GM19452 (cell line): ENCODE results near the gene WASHC2C.
"Not testable (repeated sequence)": the region's sequence is repeated elsewhere in the genome, so short reads cannot be mapped to it uniquely, and the experiment has no call there.

ENCODE experiments used
- ATAC-seq: cut with Tn5 transposase; IDR thresholded peaks from one replicate; pipeline ENCODE4 v1.9.1; 2021; ENCODE audit not compliant: unreplicated experiment

WASHC2C gene, protein sequence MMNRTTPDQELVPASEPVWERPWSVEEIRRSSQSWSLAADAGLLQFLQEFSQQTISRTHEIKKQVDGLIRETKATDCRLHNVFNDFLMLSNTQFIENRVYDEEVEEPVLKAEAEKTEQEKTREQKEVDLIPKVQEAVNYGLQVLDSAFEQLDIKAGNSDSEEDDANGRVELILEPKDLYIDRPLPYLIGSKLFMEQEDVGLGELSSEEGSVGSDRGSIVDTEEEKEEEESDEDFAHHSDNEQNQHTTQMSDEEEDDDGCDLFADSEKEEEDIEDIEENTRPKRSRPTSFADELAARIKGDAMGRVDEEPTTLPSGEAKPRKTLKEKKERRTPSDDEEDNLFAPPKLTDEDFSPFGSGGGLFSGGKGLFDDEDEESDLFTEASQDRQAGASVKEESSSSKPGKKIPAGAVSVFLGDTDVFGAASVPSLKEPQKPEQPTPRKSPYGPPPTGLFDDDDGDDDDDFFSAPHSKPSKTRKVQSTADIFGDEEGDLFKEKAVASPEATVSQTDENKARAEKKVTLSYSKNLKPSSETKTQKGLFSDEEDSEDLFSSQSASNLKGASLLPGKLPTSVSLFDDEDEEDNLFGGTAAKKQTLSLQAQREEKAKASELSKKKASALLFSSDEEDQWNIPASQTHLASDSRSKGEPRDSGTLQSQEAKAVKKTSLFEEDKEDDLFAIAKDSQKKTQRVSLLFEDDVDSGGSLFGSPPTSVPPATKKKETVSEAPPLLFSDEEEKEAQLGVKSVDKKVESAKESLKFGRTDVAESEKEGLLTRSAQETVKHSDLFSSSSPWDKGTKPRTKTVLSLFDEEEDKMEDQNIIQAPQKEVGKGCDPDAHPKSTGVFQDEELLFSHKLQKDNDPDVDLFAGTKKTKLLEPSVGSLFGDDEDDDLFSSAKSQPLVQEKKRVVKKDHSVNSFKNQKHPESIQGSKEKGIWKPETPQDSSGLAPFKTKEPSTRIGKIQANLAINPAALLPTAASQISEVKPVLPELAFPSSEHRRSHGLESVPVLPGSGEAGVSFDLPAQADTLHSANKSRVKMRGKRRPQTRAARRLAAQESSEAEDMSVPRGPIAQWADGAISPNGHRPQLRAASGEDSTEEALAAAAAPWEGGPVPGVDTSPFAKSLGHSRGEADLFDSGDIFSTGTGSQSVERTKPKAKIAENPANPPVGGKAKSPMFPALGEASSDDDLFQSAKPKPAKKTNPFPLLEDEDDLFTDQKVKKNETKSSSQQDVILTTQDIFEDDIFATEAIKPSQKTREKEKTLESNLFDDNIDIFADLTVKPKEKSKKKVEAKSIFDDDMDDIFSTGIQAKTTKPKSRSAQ (N-terminal part only)

DNA sequence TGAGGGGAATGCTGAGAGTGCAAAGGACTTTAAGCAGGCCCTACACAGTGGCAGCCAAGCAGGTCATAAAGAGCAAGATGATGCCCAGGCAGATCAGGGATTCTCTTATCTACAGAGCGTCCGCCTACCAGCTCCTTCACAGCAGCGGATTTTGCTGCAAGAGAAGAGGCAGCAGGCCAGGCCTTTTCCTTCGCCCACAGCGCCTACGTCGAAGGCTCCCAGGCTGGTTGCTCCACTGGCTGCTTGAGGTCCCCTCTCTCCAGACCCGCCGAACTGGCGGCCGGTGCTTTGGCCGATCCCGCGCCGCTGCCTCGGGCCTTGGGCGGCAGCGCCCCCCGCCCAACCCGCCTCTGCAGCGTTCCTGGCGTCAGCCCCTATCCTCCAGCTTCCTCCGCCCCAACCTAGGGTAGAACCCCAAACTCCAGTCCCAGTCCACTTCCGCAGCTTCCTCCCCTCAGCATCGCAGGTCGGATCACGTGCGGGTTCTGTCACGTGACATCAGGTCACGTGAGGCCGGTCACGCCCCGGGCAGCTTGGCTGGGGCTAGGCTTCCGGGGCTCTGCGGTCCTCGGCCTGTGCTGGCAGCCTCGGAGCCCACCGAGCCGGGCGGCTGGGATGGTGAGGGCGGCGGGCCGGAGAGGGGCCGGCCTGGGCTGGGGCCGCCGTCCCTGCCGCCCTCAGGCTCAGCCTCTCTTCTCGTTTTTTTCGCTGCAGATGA, at the start of gene WASHC2C:
TSS of gene WASHC2C (plus strand) at position 564 of the 718 bp plus-strand sequence. CDS start at position 616, 52 bp downstream.
- peak; percentile 95 for ATAC-seq

DNA sequence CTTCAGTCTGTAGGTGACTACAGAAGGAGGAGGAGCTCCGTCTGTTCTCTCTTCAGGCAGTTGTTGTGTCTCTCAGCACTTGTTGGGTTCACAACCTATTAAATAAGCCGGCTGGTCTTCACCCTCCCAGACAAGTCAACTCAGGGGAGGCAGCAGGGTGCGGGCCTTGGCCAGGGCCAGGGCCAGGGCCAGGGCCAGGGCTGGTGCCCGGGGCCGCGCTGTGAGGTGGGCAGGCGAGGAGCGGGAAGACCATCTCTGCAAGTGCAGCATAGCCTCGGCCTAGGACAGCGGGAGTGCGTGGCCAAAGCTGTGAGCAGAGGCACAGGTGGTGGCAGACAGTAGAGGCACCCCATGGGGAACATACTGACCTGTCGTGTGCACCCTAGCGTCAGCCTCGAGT, 48.6 kb upstream of the WASHC2C start:
- ATAC-seq: not testable (repeated sequence)

DNA sequence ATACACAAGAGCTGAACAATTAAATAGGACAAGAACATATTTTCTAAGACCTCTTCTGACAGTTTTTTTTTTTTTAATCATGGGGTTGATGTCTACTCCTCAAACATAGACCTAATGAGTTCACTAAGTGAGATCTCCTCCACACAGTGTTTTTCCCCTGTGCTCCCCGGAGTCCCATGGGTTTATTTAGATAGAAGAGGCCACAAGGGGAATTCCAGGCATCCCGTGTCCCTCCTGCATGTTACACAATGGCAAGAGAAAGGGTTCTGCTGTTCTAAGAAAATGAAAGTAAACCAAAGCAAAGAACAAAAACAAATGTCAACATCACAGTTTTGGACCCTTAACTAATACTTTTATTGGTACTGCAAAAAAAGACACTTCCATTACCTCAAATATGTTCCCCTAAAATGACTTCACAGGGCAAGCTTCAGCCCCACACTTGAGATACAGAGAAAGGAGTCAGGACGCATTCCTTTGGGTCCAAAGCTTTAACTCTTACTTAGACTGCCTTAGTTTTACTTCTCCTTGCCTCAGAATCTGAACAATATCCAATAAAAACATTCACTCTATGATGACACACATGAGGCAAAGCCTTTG, 16.8 kb upstream of the WASHC2C start:
- peak; percentile 89 for ATAC-seq

DNA sequence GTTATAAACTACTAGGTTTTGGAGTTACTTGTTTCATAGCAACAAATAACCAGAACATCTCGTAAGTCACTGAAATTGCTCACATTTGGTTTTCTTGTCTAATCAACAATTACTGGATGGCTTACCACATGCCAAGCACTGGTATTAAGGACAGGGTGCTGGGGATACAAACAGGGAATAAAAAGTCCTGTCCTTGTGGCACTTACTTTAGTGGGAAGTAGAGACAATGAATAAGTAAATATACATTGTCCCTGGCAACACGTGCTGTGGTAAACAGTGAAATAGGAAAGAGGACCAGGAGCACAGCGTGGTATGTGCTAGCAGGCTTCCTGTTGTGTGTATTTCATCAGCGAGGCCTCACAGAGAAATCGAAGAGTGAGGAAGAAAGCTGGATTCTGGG, 15.8 kb upstream of the WASHC2C start:
- ATAC-seq: not testable (repeated sequence)

DNA sequence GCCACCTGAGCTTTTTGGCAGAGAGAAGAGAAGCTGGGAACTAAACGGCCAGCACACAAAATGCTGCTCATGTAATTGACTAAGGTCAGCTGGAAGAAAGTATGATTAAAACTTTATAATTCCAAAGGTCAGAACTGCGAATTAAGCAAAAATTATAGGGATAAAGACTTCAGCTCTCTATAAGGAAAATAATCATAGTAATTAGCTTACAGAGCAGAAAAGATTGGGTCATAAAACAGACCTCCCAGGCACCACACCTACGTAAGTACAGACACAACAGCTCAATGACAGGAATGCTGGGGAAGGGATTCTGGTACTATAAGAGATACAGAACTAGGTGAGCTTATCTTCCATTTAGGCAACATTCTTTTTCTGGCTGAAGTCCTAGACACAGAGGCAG, 10.0 kb upstream of the WASHC2C start:
- ATAC-seq: not testable (repeated sequence)

DNA sequence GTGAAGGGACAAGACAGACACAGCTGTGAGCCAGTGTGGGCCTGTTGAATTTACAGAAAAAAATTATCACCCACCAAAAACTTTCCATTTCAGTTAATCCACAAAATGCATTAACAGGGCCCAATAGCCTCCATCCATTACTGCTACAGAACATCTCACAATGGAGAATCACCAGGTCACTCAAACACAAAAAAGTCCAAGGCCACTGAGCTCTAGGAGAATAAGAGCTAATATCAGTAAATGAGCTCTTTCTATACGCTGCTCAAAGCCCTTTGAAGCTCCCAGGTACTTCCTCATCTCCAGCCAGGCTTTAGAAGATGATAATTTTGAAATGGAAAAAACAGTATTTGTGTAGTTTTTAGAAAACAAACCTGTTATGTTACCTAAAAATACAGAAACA, 9.4 kb upstream of the WASHC2C start:
- ATAC-seq: not testable (repeated sequence)

DNA sequence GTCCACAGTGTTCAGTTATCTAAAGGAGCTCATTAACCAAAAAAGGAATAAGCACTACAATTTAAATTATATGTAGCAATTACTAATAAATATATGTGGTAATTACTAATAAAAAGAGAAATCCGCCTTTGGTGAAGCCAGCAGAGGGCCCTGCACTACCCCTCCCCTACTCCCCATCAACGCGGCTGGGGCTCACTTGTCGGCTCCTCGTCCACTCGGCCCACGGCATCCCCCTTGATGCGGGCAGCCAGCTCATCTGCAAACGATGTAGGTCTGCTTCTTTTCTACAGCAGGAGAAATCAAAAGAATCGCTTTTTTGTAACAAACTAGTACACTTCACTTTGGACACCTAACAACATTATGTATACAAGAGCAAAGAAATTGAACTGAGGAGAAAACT, 5.6 kb upstream of the WASHC2C start:
- not testable (repeated sequence) for ATAC-seq

DNA sequence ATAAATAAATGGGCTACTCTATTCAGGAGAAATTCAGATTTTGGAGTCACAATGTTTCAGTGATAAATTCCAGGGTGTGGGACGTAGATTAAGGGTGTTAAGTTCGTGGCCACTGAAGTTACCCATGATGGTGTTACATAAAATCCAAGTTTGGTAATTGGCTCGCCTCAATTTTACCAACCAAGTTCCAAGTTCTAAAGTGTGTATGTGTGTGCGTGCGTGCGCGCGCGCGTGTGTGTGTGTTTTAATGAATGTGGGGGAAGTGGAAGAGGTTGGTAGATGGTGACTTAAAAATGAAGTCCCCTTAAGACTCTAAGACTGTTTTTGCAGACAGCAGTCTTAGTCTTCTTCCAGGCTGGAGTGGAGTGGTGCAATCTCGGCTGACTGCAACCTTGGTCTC, 3.2 kb upstream of the WASHC2C start:
- not testable (repeated sequence) for ATAC-seq

DNA sequence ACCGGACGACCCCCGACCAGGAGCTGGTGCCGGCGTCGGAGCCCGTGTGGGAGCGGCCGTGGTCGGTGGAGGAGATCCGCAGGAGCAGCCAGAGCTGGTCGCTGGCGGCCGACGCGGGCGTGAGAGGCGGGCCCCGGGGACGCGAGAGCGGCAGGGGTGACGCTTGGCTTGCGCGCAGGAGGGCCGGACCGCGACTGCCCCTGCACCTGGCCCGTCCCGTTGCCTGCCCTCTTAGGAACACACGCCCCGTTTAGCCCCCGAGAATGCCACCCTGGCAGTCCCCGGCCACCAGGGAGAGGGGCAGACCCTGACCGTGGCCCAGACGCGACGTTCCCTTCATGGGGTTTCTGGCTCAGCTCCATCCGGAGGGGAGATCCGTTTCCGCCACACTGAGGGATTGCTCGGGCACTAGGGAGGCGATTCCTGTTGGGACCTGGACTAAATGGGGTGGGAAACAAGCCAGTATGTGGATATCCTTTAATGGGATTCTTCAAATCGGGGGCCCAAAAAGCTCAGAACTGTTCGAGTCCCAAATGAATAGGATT, 427 bp downstream of the WASHC2C start:
- ATAC-seq: peak; percentile 58

DNA sequence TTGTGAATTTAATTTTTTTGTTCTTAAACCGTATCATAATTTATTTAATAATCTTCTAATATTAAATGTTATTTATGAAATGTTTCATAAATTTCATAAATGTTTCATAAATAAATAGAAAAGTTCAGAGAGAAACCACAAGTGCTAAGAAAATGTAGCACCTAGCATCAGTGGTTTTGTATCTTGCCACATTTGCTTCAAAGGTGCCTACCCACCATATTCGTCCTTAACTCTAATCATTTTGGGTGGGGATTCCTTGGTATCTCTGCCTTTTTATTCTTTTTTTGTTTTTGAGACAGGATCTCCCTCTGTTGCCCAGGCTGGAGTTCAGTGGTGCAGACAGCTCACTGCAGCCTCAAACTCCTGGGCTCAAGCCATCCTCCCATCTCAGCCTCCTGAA, 7.4 kb downstream of the WASHC2C start:
- ATAC-seq: not testable (repeated sequence)

DNA sequence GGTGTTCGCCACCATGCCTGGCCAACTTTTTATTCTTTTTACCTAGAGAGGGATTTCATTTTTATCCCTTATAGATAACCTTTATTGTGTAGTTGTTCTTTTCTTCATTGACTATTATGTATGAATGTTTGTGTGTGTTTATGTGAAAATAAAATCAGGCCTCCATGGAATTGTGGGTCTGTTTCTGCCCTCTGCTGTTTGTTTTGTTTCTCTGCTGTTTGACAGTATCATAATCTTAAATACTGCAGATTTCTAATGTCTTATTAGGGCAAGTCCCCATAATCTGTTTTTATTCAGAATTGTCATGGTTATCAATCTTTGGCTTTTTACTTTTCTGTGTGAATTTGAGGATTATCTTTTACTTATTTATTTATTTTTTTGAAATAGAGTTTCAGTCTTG, 7.8 kb downstream of the WASHC2C start:
- not testable (repeated sequence) for ATAC-seq

DNA sequence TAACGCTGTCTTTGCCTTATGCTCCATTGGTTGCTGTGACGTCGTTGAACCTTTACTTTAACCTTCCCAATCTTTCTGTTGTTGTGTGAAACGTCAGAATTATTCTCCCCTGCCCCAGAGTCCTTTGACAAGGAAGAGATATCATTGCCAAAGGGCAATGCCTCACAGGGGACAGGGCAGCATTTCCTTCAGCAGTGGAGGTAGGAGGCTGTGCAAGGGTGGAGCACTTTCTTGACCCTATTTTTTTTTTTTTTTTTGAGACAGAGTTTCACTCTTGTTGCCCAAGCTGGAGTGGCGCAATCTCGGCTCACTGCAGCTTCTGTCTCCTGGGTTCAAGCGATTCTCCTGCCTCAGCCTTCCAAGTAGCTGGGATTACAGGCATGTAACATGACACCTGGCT, 14.5 kb downstream of the WASHC2C start:
- not testable (repeated sequence) for ATAC-seq

DNA sequence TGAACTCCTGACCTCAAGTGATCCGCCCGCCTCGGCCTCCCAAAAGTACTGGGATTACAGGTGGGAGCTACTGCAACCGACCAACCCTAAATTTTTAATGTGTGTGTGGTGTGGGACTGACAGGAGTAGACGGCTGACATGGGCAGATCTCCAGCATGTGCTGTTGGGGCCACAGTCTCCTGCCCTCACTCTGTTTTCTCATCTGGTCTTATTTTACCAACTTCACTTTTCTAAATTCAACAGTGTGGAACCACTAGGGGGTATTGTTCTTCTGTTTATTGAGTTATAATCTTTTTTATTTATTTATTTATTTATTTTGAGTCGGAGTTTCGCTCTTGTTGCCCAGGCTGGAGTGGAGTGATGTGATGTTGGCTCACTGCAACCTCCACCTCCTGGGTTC, 14.9 kb downstream of the WASHC2C start:
- not testable (repeated sequence) for ATAC-seq

DNA sequence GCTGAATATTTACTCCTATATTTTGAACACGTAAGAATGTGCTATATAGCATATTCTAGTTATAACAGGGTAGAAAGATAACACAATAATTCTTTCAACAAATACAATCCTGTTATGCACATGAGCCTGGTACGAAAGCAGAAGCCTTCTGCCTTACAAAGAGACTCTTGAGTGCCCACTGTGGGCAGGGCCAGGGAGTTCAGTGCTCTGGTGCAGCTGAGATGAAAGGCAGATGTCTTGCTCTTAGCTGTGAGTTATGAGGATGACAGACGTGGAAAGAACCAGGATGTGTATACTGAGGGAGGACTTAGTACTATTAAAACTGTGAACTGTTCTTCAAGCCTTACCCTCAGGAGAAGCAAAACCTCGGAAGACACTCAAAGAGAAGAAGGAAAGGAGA, 24.1 kb downstream of the WASHC2C start:
- ATAC-seq: not testable (repeated sequence)

DNA sequence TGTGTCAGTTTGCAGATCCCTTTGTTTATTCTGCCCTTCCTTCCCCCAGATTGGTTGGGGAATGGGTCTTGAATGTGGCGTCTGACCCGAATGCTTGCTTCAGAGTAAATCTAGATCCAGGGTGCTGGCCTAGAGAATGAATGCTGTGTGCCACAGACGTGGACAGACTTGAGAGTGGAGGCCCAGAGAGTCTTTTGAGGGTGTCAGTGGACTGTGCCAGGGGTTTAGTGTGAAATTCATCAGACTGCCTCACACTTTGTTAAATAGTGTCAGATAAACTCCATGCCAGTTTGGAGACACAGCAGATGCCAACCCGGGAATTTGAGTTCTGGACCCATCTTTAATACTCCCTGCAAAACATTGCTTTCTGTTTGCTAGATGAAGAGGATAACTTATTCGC, 25.1 kb downstream of the WASHC2C start:
- not testable (repeated sequence) for ATAC-seq

DNA sequence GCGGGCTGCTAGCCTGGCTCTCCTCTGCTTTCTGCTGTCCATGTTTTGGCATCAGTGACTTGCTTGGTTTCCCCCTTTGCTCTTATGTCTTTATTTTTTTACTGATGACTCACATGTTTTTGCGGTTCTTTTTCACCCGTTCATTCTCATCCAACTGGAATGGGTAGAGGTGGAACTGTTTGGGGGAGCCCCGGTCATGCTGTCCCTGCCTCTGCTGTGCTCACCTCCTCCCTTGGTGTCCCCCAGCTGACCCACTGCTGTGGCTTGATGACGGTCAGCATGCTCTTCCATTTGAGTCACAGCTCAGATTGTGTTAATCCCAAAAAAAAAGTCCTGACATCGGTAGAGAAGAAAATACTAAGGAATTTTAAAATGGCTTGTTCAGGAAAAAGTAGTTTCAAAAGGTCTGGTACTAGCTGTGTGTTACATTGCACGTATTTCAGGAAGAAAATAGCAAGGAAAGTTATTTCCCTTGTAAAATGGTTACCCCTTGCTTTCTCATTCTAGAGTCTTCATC, 27.0 kb downstream of the WASHC2C start:
- ATAC-seq: not testable (repeated sequence)

DNA sequence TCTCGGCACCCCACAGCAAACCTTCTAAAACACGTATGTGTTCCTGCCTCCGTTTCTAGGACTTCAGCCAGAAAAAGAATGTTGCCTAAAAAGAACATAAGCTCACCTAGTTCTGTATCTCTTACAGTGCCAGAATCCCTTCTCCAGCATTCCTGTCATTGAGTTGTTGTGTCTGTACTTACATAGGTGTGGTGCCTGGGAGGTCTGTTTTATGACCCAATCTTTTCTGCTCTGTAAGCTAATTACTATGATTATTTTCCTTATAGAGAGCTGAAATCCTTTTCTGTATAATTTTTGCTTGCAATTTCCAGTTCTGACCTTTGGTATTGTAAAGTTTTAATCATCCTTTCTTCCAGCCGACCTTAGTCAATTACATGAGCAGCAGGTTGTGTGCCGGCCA, 28.0 kb downstream of the WASHC2C start:
- ATAC-seq: not testable (repeated sequence)

DNA sequence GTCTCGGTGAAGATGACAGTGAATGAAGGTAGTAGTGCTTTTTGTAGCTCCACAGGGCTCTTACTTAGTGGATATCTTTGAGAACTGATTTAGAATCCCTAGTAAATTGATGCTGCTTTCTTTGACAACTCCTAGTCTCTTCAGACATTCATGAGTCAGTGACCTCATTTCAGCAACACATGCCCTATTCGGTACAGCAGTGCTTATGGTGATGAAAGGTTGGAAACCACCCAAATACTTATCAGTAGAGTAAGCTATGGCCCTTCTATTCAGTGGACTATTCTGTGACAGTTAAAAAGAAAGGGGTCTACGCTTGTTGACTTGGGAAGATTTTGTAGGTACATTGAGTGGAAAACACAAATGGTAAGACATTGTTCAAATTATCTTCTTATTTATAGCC, 29.0 kb downstream of the WASHC2C start:
- ATAC-seq: not testable (repeated sequence)

DNA sequence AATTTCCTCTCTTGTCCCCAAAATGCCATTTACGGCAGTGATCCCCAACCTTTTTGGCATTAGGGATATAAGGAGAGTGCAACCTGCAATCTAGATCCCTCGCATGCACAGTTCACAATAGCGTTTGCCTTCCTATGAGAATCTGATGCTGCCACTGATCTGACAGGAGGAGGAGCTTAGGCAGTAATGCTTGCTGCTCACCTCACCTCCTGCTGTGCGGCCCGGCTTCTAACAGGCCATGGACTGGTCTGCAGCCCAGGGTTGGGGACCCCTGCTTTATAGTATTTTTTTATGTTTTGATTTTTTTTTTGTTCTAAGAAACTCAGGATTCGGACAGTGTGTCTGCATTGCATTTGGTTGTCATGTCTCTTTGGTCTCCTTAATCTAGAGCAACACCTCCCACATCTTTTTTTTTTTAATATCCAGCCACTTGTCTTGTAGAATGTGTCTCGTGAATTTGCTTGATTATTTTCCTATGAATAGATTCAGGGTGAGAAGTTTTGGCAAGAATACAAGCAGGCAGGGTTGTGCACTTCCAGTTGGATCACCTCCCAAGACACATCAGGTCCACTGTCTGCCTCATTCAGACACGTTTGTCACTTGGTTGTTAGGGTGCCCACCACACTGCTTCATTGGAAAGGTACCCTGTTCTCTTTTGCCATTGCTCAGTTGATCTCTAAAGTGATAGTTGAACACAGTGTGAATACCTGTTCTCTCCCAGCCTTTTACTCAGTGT, 30.8 kb downstream of the WASHC2C start:
- ATAC-seq: not testable (repeated sequence)
